ENCODE measurements around the gene CHP1.
"Not testable (repeated sequence)": the region's sequence is repeated elsewhere in the genome, so short reads cannot be mapped to it uniquely, and the experiment has no call there.

The CHP1 gene

GRCh38 chr15:41230650-41231421, at the start of gene CHP1, which contains the start of gene EXD1:
TSS of gene CHP1 (plus strand) at chr15:41231268. CDS start at chr15:41231383, 115 bp downstream.
TSS of gene EXD1 (minus strand) at chr15:41230757. CDS start at chr15:41226575, 4,182 bp downstream.
- DNase-seq (ENCODE audit: low spot score), result peak; percentile 96

- DNase-seq (ENCODE audit: low spot score), result no peak
Measured at GRCh38 chr15:41182266-41182665, 48.8 kb upstream of the CHP1 start.

GRCh38 chr15:41183581-41183980, 47.5 kb upstream of the CHP1 start:
- DNase-seq (ENCODE audit: low spot score), result no peak

- no peak for DNase-seq (ENCODE audit: low spot score)
Measured at GRCh38 chr15:41194444-41194843, 36.6 kb upstream of the CHP1 start.

GRCh38 chr15:41199470-41199869, 31.6 kb upstream of the CHP1 start:
- DNase-seq (ENCODE audit: low spot score), result no peak

GRCh38 chr15:41203395-41203794, 27.7 kb upstream of the CHP1 start:
- DNase-seq (ENCODE audit: low spot score), result no peak

GRCh38 chr15:41205315-41205714, 25.8 kb upstream of the CHP1 start:
- DNase-seq (ENCODE audit: low spot score), result no peak

GRCh38 chr15:41207687-41208448, 23.2 kb upstream of the CHP1 start:
- DNase-seq (ENCODE audit: low spot score), result no peak

GRCh38 chr15:41215708-41216107, 15.4 kb upstream of the CHP1 start:
- DNase-seq (ENCODE audit: low spot score), result no peak

- no peak for DNase-seq (ENCODE audit: low spot score)
Measured at GRCh38 chr15:41218851-41219250, 12.2 kb upstream of the CHP1 start.

- no peak for DNase-seq (ENCODE audit: low spot score)
Measured at GRCh38 chr15:41219381-41219780, 11.7 kb upstream of the CHP1 start.

- no peak for DNase-seq (ENCODE audit: low spot score)
Measured at GRCh38 chr15:41230345-41230649, 771 bp upstream of the CHP1 start.

- DNase-seq (ENCODE audit: low spot score), result no peak
Measured at GRCh38 chr15:41231422-41232226, 556 bp downstream of the CHP1 start.

GRCh38 chr15:41233367-41233771, 2.3 kb downstream of the CHP1 start:
- peak; percentile 24 for DNase-seq (ENCODE audit: low spot score)

- DNase-seq (ENCODE audit: low spot score), result not testable (repeated sequence)
Measured at GRCh38 chr15:41235228-41235627, 4.2 kb downstream of the CHP1 start.

- no peak for DNase-seq (ENCODE audit: low spot score)
Measured at GRCh38 chr15:41235929-41236328, 4.9 kb downstream of the CHP1 start.

GRCh38 chr15:41238100-41238499, 7.0 kb downstream of the CHP1 start:
- DNase-seq (ENCODE audit: low spot score), result no peak

GRCh38 chr15:41241221-41241964, 10.3 kb downstream of the CHP1 start:
- peak; percentile 41 for DNase-seq (ENCODE audit: low spot score)

GRCh38 chr15:41250745-41251144, 19.7 kb downstream of the CHP1 start:
- DNase-seq (ENCODE audit: low spot score), result not testable (repeated sequence)

GRCh38 chr15:41251411-41251810, 20.3 kb downstream of the CHP1 start:
- no peak for DNase-seq (ENCODE audit: low spot score)

GRCh38 chr15:41254560-41254959, 23.5 kb downstream of the CHP1 start:
- DNase-seq (ENCODE audit: low spot score), result no peak

- no peak for DNase-seq (ENCODE audit: low spot score)
Measured at GRCh38 chr15:41256103-41256502, 25.0 kb downstream of the CHP1 start.
